Suppressor macrophage treated with lipopolysaccharide for 1 hour (primary cell): Measurements from ENCODE around the gene SPATA3.

ENCODE experiments used
- DNase-seq, 3 donors: peaks; one replicate each; pipeline ENCODE4 v3.0.0-alpha.2; 2020 to 2022

Gene SPATA3

GRCh38 chr2:231051116-231051515 lies 55.2 kb downstream of the SPATA3 start:
- no peak for DNase-seq

GRCh38 chr2:231052494-231053451 lies 56.9 kb downstream of the SPATA3 start:
- DNase-seq = peak; percentile 88 to 96 (median 93)

- no peak for DNase-seq
Measured at GRCh38 chr2:231053846-231054245, 57.9 kb downstream of the SPATA3 start.

- DNase-seq = peak; percentile 93 to 95 (median 95)
Measured at GRCh38 chr2:231056453-231057416, 60.8 kb downstream of the SPATA3 start, which contains the start of gene PSMD1. Gene PSMD1, plus strand, starts transcription at chr2:231056867. Its CDS starts 159 bp downstream, at chr2:231057026.

- DNase-seq = no peak
Measured at GRCh38 chr2:231057590-231057989, 61.7 kb downstream of the SPATA3 start.
